ENCODE results near the gene AKAP8. TPM values are rescaled to one million over a fixed set of nuclear protein-coding genes. Genes with fewer than 3 reads are reported as not detected.

The AKAP8 gene
- total RNA-seq, 4 donors from 2014 or later = 26.4 to 58.5 (median 55.9) TPM

DNA sequence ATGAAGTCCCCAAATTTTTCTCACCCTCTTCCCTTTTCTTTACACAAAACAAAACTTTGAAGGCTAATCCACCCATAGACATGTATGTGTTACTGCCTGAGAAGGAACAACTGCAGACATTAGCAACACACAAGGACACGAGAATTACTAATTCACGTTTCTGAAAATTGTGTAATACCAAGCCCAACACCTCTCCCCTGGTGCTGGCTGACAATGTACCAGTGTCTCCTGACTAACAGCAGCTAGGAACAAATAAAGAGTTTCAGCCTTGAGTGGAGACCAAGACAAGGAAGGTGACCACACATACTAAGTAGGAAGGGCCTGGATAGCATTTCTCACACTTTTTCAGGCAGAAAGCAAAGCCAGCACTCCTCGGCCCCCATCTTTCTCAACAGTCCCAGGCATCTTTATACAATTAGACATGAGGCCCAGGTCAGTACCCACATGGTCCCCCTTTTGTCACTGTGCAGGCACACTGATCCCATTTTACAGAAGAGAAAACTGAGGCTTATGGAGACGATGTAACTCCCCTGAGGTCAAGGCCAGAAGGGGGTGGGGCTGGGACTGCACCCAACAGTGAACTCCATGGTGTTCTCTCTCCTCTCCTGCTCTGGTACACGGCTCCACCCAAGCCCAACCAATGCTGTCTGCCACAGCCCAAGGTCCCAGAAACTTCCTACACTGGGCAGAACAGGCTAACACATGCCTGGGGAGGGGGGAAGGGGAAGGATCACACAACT is 55.9 kb downstream of the AKAP8 start:
- peak overlapping the region in 3 of 4 donors; percentile 32 to 86 (median 79) for H3K27ac ChIP-seq
- H3K4me1 ChIP-seq = peaks cover 3 to 97% (median 84%) of the 10 kb centered on the region in 4 donors
- no peak overlapping the region for H3K4me3 ChIP-seq
- no peaks in the 10 kb centered on the region for H3K27me3 ChIP-seq
- WGBS, 2 donors = 15 to 19% methylated on average over 5 of the region's 5 CpGs
- TF ChIP-seq POLR2A (IDR thresholded peaks at IDR 0.05) (no peak), EP300 (IDR thresholded peaks at IDR 0.05) (peak in 1 of 2 donors; percentile 38)
- TF ChIP-seq, protein P1, sequence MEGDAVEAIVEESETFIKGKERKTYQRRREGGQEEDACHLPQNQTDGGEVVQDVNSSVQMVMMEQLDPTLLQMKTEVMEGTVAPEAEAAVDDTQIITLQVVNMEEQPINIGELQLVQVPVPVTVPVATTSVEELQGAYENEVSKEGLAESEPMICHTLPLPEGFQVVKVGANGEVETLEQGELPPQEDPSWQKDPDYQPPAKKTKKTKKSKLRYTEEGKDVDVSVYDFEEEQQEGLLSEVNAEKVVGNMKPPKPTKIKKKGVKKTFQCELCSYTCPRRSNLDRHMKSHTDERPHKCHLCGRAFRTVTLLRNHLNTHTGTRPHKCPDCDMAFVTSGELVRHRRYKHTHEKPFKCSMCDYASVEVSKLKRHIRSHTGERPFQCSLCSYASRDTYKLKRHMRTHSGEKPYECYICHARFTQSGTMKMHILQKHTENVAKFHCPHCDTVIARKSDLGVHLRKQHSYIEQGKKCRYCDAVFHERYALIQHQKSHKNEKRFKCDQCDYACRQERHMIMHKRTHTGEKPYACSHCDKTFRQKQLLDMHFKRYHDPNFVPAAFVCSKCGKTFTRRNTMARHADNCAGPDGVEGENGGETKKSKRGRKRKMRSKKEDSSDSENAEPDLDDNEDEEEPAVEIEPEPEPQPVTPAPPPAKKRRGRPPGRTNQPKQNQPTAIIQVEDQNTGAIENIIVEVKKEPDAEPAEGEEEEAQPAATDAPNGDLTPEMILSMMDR (IDR thresholded peaks at IDR 0.05) = no peak
- DNase-seq (ENCODE audit: low spot score in 2 of 2) = peak in 1 of 2 donors; percentile 44
- no peaks in the 10 kb centered on the region for H3K36me3 ChIP-seq
- no peaks in the 10 kb centered on the region for H3K9me3 ChIP-seq

DNA sequence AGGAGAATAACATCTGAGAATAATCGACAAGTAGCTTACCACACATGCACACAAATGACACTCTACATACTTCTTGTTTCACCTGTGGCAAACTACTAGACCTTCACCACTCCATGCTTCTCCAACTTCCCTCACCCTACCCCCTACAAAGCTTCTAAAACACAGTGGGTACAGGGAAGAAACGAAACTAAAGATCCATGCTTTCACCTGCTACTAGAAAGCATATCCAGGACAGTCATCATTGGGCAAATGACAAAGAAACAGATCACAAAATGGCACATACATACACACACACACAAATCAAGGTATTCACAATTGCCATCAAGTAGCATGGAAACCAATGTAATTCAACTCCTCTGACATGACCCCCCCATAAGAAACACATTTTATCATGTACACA is 57.8 kb downstream of the AKAP8 start:
- Histone ChIP-seq H3K27me3 (no peaks in the 10 kb centered on the region), H3K9me3 (no peaks in the 10 kb centered on the region), H3K36me3 (no peaks in the 10 kb centered on the region), H3K4me1 (peaks cover 3 to 97% (median 90%) of the 10 kb centered on the region in 4 donors), H3K4me3 (no peak overlapping the region), H3K27ac (peak overlapping the region in 1 of 4 donors; percentile 4)
- WGBS, 2 donors = 49 to 53% methylated on average over 2 of the region's 2 CpGs
- no peak for DNase-seq (ENCODE audit: low spot score in 2 of 2)
- TF ChIP-seq EP300 (IDR thresholded peaks at IDR 0.05) (no peak), POLR2A (IDR thresholded peaks at IDR 0.05) (no peak)
- TF ChIP-seq, protein P1 (IDR thresholded peaks at IDR 0.05) = no peak

DNA sequence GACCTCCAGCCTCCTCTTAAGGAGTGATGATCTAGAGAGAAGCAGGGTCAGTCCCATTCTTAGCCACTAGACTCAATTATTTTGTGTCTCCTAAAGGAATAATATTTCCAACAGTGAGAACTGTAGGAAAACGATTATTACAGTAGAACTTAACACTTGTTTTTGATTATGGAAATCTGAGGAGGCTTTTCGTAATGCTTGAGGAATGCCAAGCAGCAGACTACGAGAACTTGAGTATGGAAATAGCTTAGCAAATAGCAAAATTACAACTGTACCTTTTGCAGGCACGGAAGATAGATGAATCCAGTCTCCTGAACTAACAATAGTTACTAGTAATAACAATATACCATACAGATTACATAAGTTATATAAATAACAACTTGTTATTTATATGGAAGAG is 59.5 kb downstream of the AKAP8 start:
- no peak overlapping the region for H3K4me3 ChIP-seq

DNA sequence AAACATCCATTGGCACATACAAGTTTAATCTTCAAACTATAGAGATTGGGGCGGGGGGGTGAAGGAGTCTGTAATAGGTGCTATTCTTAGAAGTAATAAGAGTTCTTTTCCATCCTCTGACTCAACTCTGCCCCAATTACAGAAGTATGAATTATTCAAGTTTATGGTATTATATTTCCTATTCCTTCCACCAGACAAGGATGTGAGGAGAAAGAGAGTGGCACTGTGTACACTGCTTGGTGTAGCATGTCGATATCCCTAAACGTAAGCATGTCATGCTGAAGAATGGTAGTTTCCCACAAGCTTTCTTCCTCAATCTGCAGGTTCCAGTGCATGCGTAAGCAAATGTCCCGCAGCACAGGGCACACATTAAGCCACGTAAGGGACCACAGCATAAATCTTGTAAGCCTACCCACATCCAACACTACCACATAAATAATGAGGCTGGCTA is 61.3 kb downstream of the AKAP8 start:
- peak overlapping the region in 3 of 4 donors; percentile 13 to 37 (median 19) for H3K27ac ChIP-seq
- TF ChIP-seq, protein P1 (IDR thresholded peaks at IDR 0.05) = no peak
- TF ChIP-seq EP300 (IDR thresholded peaks at IDR 0.05) (no peak), POLR2A (IDR thresholded peaks at IDR 0.05) (no peak)

More for the DNA sequence above, 59.5 kb downstream of the AKAP8 start:
- no peak for DNase-seq (ENCODE audit: low spot score in 2 of 2)
- Histone ChIP-seq H3K36me3 (no peaks in the 10 kb centered on the region), H3K27ac (peak overlapping the region in 2 of 4 donors; percentile 21 to 46), H3K9me3 (no peaks in the 10 kb centered on the region), H3K4me1 (peaks cover 3 to 97% (median 83%) of the 10 kb centered on the region in 4 donors), H3K27me3 (no peaks in the 10 kb centered on the region)
- no peak for TF ChIP-seq EP300 (IDR thresholded peaks at IDR 0.05)
- TF ChIP-seq, protein P1 (IDR thresholded peaks at IDR 0.05) = no peak
- TF ChIP-seq POLR2A (IDR thresholded peaks at IDR 0.05) = no peak
- WGBS, 2 donors = 21 to 28% methylated on average over 4 of the region's 4 CpGs

DNA sequence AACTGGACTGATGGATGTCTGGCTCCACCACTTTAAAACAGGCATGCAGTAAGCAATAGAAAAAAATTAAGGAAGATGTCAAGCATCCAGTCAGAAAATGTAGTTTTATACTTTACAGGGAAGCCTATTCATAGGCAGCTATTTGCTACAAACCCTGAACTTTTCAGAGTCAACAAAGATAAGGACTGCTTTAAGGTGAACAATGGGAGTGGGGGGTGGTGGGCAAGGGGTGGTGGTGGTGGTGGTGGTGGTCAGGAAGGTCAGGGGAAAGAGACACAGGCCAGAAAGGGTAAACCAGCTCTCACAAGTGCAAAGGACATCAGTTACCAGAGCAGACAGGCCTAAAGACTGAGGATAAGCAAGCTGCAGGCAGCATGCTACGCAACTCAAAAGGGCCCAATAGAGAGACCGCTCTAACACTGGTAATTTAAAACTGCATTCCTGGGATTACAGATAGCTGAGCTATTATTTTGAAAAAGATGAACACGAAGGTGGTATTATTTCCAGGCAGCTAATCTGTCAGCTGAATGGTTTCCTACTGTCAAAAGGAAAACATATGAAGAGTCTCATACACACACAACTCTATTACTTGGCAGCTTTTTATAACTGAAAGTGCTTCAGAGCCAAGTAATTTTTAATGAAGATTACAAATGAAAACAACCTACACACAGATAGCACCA is 62.1 kb downstream of the AKAP8 start:
- Histone ChIP-seq H3K9me3 (no peaks in the 10 kb centered on the region), H3K27me3 (no peaks in the 10 kb centered on the region), H3K4me3 (no peak overlapping the region), H3K4me1 (peaks cover 4 to 96% (median 76%) of the 10 kb centered on the region in 4 donors), H3K36me3 (no peaks in the 10 kb centered on the region), H3K27ac (peak overlapping the region in 2 of 4 donors; percentile 19 to 50)
- TF ChIP-seq, protein P1 (IDR thresholded peaks at IDR 0.05) = no peak
- TF ChIP-seq EP300 (IDR thresholded peaks at IDR 0.05) (no peak), POLR2A (IDR thresholded peaks at IDR 0.05) (no peak)
- 41% methylated on average over 3 of the region's 3 CpGs for WGBS, 2 donors
- DNase-seq (ENCODE audit: low spot score in 2 of 2) = no peak

More for the DNA sequence above, 61.3 kb downstream of the AKAP8 start:
- Histone ChIP-seq H3K36me3 (no peaks in the 10 kb centered on the region), H3K9me3 (no peaks in the 10 kb centered on the region), H3K27me3 (no peaks in the 10 kb centered on the region), H3K4me1 (peaks cover 4 to 97% (median 78%) of the 10 kb centered on the region in 4 donors), H3K4me3 (no peak overlapping the region)
- DNase-seq (ENCODE audit: low spot score in 2 of 2) = no peak
- WGBS, 2 donors = 46 to 49% methylated on average over 6 of the region's 6 CpGs

All from tibial nerve (tissue), 4 donors.